Astrocyte (in vitro differentiated cells and primary cell): Measurements from ENCODE around the gene PPM1N. TPM values are rescaled to one million over a fixed set of nuclear protein-coding genes. Genes with fewer than 3 reads are reported as not detected.
A peak's percentile ranks its signal among the peaks of the same experiment; 100 is the strongest.

ENCODE experiments used
- DNase-seq: peaks from one replicate; pipeline ENCODE4 v3.0.0-alpha.2; 2010; ENCODE audit warnings: low read depth
- FAIRE-seq: peaks from 2 replicates; lab custom pipeline; 2011; peaks lifted over from hg19 to GRCh38; lab: Jason Lieb, UNC
- H2AFZ ChIP-seq: 2 replicates; pipeline ENCODE4 v1.6.0; 2012; ENCODE audit warnings: low read depth, low read length, inconsistent platforms
- H3K27ac ChIP-seq: 2 replicates; pipeline ENCODE4 v1.5.1; 2011; ENCODE audit warnings: low read depth, low read length, inconsistent platforms
- H3K27me3 ChIP-seq: 2 replicates; pipeline ENCODE4 v1.6.0; 2011; ENCODE audit warnings: low read length, inconsistent platforms; ENCODE audit not compliant: insufficient read depth
- H3K36me3 ChIP-seq: 2 replicates; pipeline ENCODE4 v1.5.1; 2011; ENCODE audit warnings: low read length, inconsistent platforms; ENCODE audit not compliant: insufficient read depth
- H3K4me1 ChIP-seq: 2 replicates; pipeline ENCODE4 v1.5.1; 2011; ENCODE audit warnings: low read length, inconsistent platforms; ENCODE audit not compliant: insufficient read depth
- H3K4me2 ChIP-seq: 2 replicates; pipeline ENCODE4 v1.6.0; 2012; ENCODE audit warnings: low read length, inconsistent platforms
- H3K4me3 ChIP-seq: 2 replicates; pipeline ENCODE4 v1.5.1; 2011; ENCODE audit warnings: low read depth, mild to moderate bottlenecking, low read length, inconsistent platforms; ENCODE audit not compliant: insufficient read depth
- H3K79me2 ChIP-seq: 2 replicates; pipeline ENCODE4 v1.6.0; 2012; ENCODE audit warnings: mild to moderate bottlenecking, low read length, inconsistent platforms; ENCODE audit not compliant: insufficient read depth
- H3K9ac ChIP-seq: 2 replicates; pipeline ENCODE4 v1.6.0; 2012; ENCODE audit warnings: mild to moderate bottlenecking, low read length, inconsistent platforms
- H3K9me3 ChIP-seq: 2 replicates; pipeline ENCODE4 v1.5.1; 2012; ENCODE audit warnings: low read depth, mild to moderate bottlenecking, low read length, inconsistent platforms; ENCODE audit not compliant: insufficient read depth
- H4K20me1 ChIP-seq: 2 replicates; pipeline ENCODE4 v1.6.0; 2012; ENCODE audit warnings: low read length, inconsistent platforms; ENCODE audit not compliant: insufficient read depth
- H3K27ac Mint-ChIP-seq: one replicate; pipeline ENCODE4 v1.8.0; 2021; ENCODE audit warnings: mild to moderate bottlenecking, mixed read lengths; ENCODE audit not compliant: unreplicated experiment
- H3K27me3 Mint-ChIP-seq: one replicate; pipeline ENCODE4 v1.8.0; 2021; ENCODE audit warnings: low read depth, mixed read lengths; ENCODE audit not compliant: unreplicated experiment
- H3K36me3 Mint-ChIP-seq: one replicate; pipeline ENCODE4 v1.8.0; 2021; ENCODE audit warnings: low read depth, mixed read lengths; ENCODE audit not compliant: unreplicated experiment
- H3K4me1 Mint-ChIP-seq: one replicate; pipeline ENCODE4 v1.8.0; 2021; ENCODE audit warnings: low read depth, mixed read lengths; ENCODE audit not compliant: unreplicated experiment
- H3K4me3 Mint-ChIP-seq: one replicate; pipeline ENCODE4 v1.8.0; 2021; ENCODE audit warnings: mild to moderate bottlenecking, moderate library complexity, mixed read lengths; ENCODE audit not compliant: unreplicated experiment
- H3K9me3 Mint-ChIP-seq: one replicate; pipeline ENCODE4 v1.8.0; 2021; ENCODE audit warnings: mild to moderate bottlenecking, mixed read lengths; ENCODE audit not compliant: unreplicated experiment
- EZH2 ChIP-seq: IDR thresholded peaks from 2 replicates; pipeline ENCODE4 v1.6.1; 2012; ENCODE audit warnings: mild to moderate bottlenecking, low read length, inconsistent platforms; ENCODE audit not compliant: insufficient read depth
- total RNA-seq: library from RNA; stranded (reverse); gene quantifications from 2 replicates; pipeline ENCODE4 v1.2.1, GENCODE V29; 2021
- TF ChIP-seq, protein P1 (sequence below): IDR thresholded peaks from 2 replicates; pipeline ENCODE4 v1.5.1; 2011; ENCODE audit warnings: low read depth, mild to moderate bottlenecking, inconsistent platforms, low read length, moderate library complexity; ENCODE audit not compliant: insufficient read depth

Gene PPM1N
- total RNA-seq, 1 donor from 2014 or later = 1.3 TPM

DNA sequence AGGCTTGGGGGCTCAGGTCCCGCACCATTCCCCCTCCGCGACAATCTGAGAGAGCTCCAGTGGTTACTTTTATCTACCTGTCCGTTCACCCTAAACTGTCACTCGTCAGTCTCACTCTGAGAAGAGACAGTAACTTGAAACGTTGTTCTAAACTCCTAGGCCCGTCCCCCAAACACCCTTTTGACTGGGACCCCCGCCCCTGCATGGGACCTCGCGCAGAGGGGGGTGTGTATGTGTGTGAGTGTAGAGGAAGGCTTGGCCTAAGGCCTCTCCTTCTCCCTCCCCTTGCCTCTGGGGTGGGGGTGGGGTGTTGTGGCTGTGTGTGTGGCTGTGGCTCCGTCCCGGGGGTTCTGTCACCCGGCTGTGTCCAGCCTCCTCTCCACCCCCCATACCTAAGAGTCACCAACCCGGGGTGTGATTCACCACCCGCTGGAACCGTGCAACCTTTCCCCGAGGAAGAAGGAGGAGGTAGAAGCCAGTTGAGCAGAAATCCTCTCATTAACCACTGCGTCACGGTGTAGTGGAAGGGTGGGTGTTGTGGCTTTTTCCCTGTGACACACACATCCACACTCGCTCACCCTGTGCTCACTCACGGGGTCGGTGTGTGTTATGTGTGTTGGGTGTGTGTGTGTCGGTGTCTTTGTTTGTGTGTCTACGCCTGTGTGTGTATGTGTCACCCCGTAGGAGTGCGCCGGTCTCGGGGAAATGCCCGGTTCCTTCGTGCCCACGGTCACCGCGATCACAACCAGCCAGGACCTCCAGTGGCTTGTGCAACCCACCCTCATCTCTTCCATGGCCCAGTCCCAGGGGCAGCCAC, 28.1 kb upstream of the PPM1N start:
- H3K4me3 ChIP-seq = peak overlapping the region; percentile 76
- peak overlapping the region; percentile 97 for H3K4me2 ChIP-seq
- no peaks in the 10 kb centered on the region for H3K9me3 ChIP-seq
- Mint-ChIP-seq H3K9me3 (no peaks in the 10 kb centered on the region), H3K27ac (peak overlapping the region; percentile 93), H3K27me3 (no peaks in the 10 kb centered on the region), H3K4me3 (peak overlapping the region; percentile 88), H3K4me1 (peaks cover 10% of the 10 kb centered on the region), H3K36me3 (peaks cover 3% of the 10 kb centered on the region)
- peaks cover 30% of the 10 kb centered on the region for H3K4me1 ChIP-seq
- FAIRE-seq (peak; percentile 52), DNase-seq (peak; percentile 91)
- peak overlapping the region; percentile 96 for H3K9ac ChIP-seq
- no peaks in the 10 kb centered on the region for H3K79me2 ChIP-seq
- H4K20me1 ChIP-seq = peaks cover 26% of the 10 kb centered on the region
- peak overlapping the region; percentile 93 for H3K27ac ChIP-seq
- no peak for TF ChIP-seq EZH2
- TF ChIP-seq, protein P1, sequence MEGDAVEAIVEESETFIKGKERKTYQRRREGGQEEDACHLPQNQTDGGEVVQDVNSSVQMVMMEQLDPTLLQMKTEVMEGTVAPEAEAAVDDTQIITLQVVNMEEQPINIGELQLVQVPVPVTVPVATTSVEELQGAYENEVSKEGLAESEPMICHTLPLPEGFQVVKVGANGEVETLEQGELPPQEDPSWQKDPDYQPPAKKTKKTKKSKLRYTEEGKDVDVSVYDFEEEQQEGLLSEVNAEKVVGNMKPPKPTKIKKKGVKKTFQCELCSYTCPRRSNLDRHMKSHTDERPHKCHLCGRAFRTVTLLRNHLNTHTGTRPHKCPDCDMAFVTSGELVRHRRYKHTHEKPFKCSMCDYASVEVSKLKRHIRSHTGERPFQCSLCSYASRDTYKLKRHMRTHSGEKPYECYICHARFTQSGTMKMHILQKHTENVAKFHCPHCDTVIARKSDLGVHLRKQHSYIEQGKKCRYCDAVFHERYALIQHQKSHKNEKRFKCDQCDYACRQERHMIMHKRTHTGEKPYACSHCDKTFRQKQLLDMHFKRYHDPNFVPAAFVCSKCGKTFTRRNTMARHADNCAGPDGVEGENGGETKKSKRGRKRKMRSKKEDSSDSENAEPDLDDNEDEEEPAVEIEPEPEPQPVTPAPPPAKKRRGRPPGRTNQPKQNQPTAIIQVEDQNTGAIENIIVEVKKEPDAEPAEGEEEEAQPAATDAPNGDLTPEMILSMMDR = no peak
- no peaks in the 10 kb centered on the region for H3K36me3 ChIP-seq
- no peaks in the 10 kb centered on the region for H3K27me3 ChIP-seq
- H2AFZ ChIP-seq = no peak overlapping the region

DNA sequence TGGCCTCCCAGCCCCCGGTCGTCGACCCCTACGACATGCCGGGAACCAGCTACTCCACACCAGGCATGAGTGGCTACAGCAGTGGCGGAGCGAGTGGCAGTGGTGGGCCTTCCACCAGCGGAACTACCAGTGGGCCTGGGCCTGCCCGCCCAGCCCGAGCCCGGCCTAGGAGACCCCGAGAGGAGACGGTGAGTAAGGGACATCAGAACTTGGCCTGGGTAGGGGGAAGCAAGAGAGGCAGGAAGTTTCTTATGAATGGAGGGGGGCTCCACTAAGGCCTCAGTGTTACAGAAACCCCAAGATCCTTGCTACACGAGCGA, 27.5 kb upstream of the PPM1N start:
- DNase-seq (no peak), FAIRE-seq (no peak)
- Histone ChIP-seq H3K9ac (peak overlapping the region; percentile 96), H3K79me2 (no peaks in the 10 kb centered on the region), H3K4me3 (peak overlapping the region; percentile 76), H3K36me3 (no peaks in the 10 kb centered on the region), H2AFZ (no peak overlapping the region), H3K27ac (peak overlapping the region; percentile 93), H3K4me1 (peaks cover 30% of the 10 kb centered on the region), H3K9me3 (no peaks in the 10 kb centered on the region), H3K27me3 (no peaks in the 10 kb centered on the region), H3K4me2 (peak overlapping the region; percentile 97), H4K20me1 (peaks cover 26% of the 10 kb centered on the region)
- Mint-ChIP-seq H3K27ac (peak overlapping the region; percentile 62), H3K4me1 (peaks cover 10% of the 10 kb centered on the region), H3K36me3 (peaks cover 3% of the 10 kb centered on the region), H3K27me3 (no peaks in the 10 kb centered on the region), H3K9me3 (no peaks in the 10 kb centered on the region), H3K4me3 (peak overlapping the region; percentile 20)
- TF ChIP-seq, protein P1 = no peak
- no peak for TF ChIP-seq EZH2
